Neuronal stem cell (in vitro differentiated cells): ENCODE data around the gene MYO9B. TPM values are rescaled to one million over a fixed set of nuclear protein-coding genes. Genes with fewer than 3 reads are reported as not detected.

Experiments used
- DNase-seq: peaks from one replicate; pipeline ENCODE4 v3.0.0-alpha.2; 2013; ENCODE audit warnings: low spot score
- H2AFZ ChIP-seq: one replicate; pipeline ENCODE4 v1.6.1; 2013; ENCODE audit warnings: mild to moderate bottlenecking, low read length, inconsistent platforms
- H2AK5ac ChIP-seq: 2 replicates; pipeline ENCODE4 v1.6.1; 2013; ENCODE audit warnings: low read depth, mild to moderate bottlenecking, inconsistent platforms, low read length, moderate library complexity, mixed read lengths
- H2BK120ac ChIP-seq: 2 replicates; pipeline ENCODE4 v1.6.1; 2013; ENCODE audit warnings: low read depth, mild to moderate bottlenecking, inconsistent platforms, low read length, moderate library complexity, mixed read lengths
- H2BK12ac ChIP-seq: one replicate; pipeline ENCODE4 v1.6.1; 2013; ENCODE audit warnings: low read length, inconsistent platforms
- H2BK15ac ChIP-seq: 2 replicates; pipeline ENCODE4 v1.6.1; 2013; ENCODE audit warnings: mild to moderate bottlenecking, low read length, inconsistent platforms, mixed read lengths
- H2BK5ac ChIP-seq: one replicate; pipeline ENCODE4 v1.6.1; 2013; ENCODE audit warnings: inconsistent platforms, mild to moderate bottlenecking, low read length, moderate library complexity
- H3K14ac ChIP-seq: one replicate; pipeline ENCODE4 v1.6.1; 2013; ENCODE audit warnings: low read length, inconsistent platforms
- H3K18ac ChIP-seq: 2 replicates; pipeline ENCODE4 v1.6.1; 2013; ENCODE audit warnings: low read length, inconsistent platforms
- H3K23ac ChIP-seq: 2 replicates; pipeline ENCODE4 v1.6.1; 2013; ENCODE audit warnings: low read depth, mild to moderate bottlenecking, mixed read lengths, low read length, inconsistent platforms; ENCODE audit not compliant: poor library complexity
- H3K27ac ChIP-seq: replicated peaks from 3 replicates; pipeline ENCODE4 v1.5.1; 2013; ENCODE audit warnings: low read length, inconsistent platforms
- H3K27me3 ChIP-seq, 3 experiments: 2 replicates each; pipeline ENCODE4 v1.6.1; 2013; ENCODE audit warnings: low read length in 3 of 3, mild to moderate bottlenecking in 2 of 3, inconsistent platforms in 1 of 3, low read depth in 1 of 3, mixed read lengths in 1 of 3, moderate library complexity in 1 of 3; ENCODE audit not compliant: control insufficient read depth in 3 of 3, insufficient read depth in 3 of 3
- H3K36me3 ChIP-seq, 2 donors: replicated peaks in 1 of 2; 2 replicates each; pipeline ENCODE4 v1.6.1; 2013; ENCODE audit warnings: low read length in 2 of 2; ENCODE audit not compliant: control insufficient read depth in 2 of 2, insufficient read depth in 2 of 2
- H3K4ac ChIP-seq: 2 replicates; pipeline ENCODE4 v1.6.1; 2013; ENCODE audit warnings: inconsistent platforms, mild to moderate bottlenecking, low read length, moderate library complexity
- H3K4me1 ChIP-seq, 2 donors: 1 replicate in 1 of 2; 2 replicates in 1 of 2; pipeline ENCODE4 v1.6.1; 2013; ENCODE audit warnings: low read length in 2 of 2, low read depth in 1 of 2; ENCODE audit not compliant: control insufficient read depth in 2 of 2, insufficient read depth in 1 of 2
- H3K4me2 ChIP-seq: one replicate; pipeline ENCODE4 v1.6.1; 2013; ENCODE audit warnings: mild to moderate bottlenecking, low read length, inconsistent platforms; ENCODE audit not compliant: insufficient read depth, poor library complexity, severe bottlenecking
- H3K4me3 ChIP-seq, 2 donors: 2 replicates each; pipeline ENCODE4 v1.5.1; 2013; ENCODE audit warnings: low read length in 2 of 2, mild to moderate bottlenecking in 2 of 2, inconsistent platforms in 1 of 2, moderate library complexity in 1 of 2
- H3K79me1 ChIP-seq: one replicate; pipeline ENCODE4 v1.6.1; 2013; ENCODE audit warnings: low read depth, mild to moderate bottlenecking, inconsistent platforms, low read length, moderate library complexity
- H3K9ac ChIP-seq: one replicate; pipeline ENCODE4 v1.6.1; 2013; ENCODE audit warnings: mild to moderate bottlenecking, low read depth, low read length, inconsistent platforms; ENCODE audit not compliant: poor library complexity
- H3K9me3 ChIP-seq, 2 donors: replicated peaks in 1 of 2; 2 replicates each; pipeline versions ENCODE3 to v1.6.1; 2013; ENCODE audit warnings: low read length in 2 of 2, mild to moderate bottlenecking in 2 of 2, inconsistent platforms in 1 of 2, low read depth in 1 of 2, mixed read lengths in 1 of 2, moderate library complexity in 1 of 2; ENCODE audit not compliant: control insufficient read depth in 2 of 2, insufficient read depth in 1 of 2
- H4K8ac ChIP-seq: one replicate; pipeline ENCODE4 v1.6.1; 2013; ENCODE audit warnings: low read depth, mild to moderate bottlenecking, inconsistent platforms, low read length, moderate library complexity
- H4K91ac ChIP-seq: one replicate; pipeline ENCODE4 v1.6.1; 2013; ENCODE audit warnings: low read length, low read depth, mild to moderate bottlenecking, inconsistent platforms; ENCODE audit not compliant: poor library complexity
- WGBS, 2 donors: extraction: QIAGEN DNeasy Blood & Tissue Kit; methylation state at CpG; one replicate each; pipeline ENCODE4 v1.1.7; 2013; ENCODE audit warnings: missing lambda C conversion rate in 2 of 2, mixed read lengths in 1 of 2; ENCODE audit not compliant: insufficient read length in 2 of 2, insufficient replicate concordance in 1 of 2; ENCODE audit errors: extremely low coverage in 2 of 2; 5-methylcytosine and 5-hydroxymethylcytosine counted together
- polyA plus RNA-seq, 2 experiments: library from polyadenylated mRNA; stranded (reverse); fragments of 200-250 nt; gene quantifications; one replicate each; pipeline ENCODE4 v1.2.3, GENCODE V29; 2013

MYO9B gene
- 22.7 TPM for polyA plus RNA-seq (2013, experiment 1 of 2)
- 23.8 TPM for polyA plus RNA-seq (2013, experiment 2 of 2)

- Histone ChIP-seq H2AK5ac (peak within 1 kb of the TSS; percentile 72), H3K9ac (peak within 1 kb of the TSS; percentile 95), H3K4me1 (peaks cover 24 to 32% of the 10 kb centered on the region in 2 donors), H2AFZ (peak within 1 kb of the TSS; percentile 98), H3K4me3 (peak within 1 kb of the TSS; percentile 79 to 97), H3K9me3 (no peaks in the 10 kb centered on the region), H4K8ac (no peak within 1 kb of the TSS), H3K27ac (peak within 1 kb of the TSS; percentile 78), H2BK120ac (no peak within 1 kb of the TSS), H3K23ac (peak within 1 kb of the TSS; percentile 75), H3K14ac (no peak within 1 kb of the TSS), H3K27me3 (peaks cover 0 to 4% (median 0%) of the 10 kb centered on the region in 3 experiments), H3K4ac (no peak within 1 kb of the TSS), H3K79me1 (peaks cover 14% of the 10 kb centered on the region), H3K4me2 (peak within 1 kb of the TSS; percentile 69), H3K18ac (peak within 1 kb of the TSS; percentile 99), H2BK12ac (no peak within 1 kb of the TSS), H2BK15ac (peak within 1 kb of the TSS; percentile 63), H4K91ac (no peak within 1 kb of the TSS), H3K36me3 (peaks cover 16 to 46% of the 10 kb centered on the region in 2 donors), H2BK5ac (peak within 1 kb of the TSS; percentile 90)
- peak; percentile 99 for DNase-seq
- no CpG with 5 or more reads among the region's 103 CpGs for WGBS, 2 donors
Measured at GRCh38 chr19:17075035-17075863, at the start of gene MYO9B, which contains the start of gene HAUS8. Gene MYO9B (plus strand): TSS chr19:17075777. CDS start chr19:17101718, 25,941 bp downstream. Gene HAUS8 (minus strand): TSS chr19:17075452. CDS start chr19:17075422, 30 bp downstream.

GRCh38 chr19:17025991-17026658 is 49.5 kb upstream of the MYO9B start:
- no peak for DNase-seq
- H3K4me3 ChIP-seq = peak overlapping the region; percentile 90 to 95
- H4K8ac ChIP-seq = no peak overlapping the region
- peak overlapping the region; percentile 90 for H3K4me2 ChIP-seq
- no CpG with 5 or more reads among the region's 40 CpGs for WGBS, 2 donors
- peak overlapping the region; percentile 99 for H3K18ac ChIP-seq
- H3K4ac ChIP-seq = peak overlapping the region; percentile 39
- H2BK120ac ChIP-seq = no peak overlapping the region
- peak overlapping the region; percentile 95 for H3K14ac ChIP-seq
- peak overlapping the region; percentile 74 for H2AK5ac ChIP-seq
- H3K9ac ChIP-seq = peak overlapping the region; percentile 91
- peak overlapping the region; percentile 84 for H2BK15ac ChIP-seq
- peak overlapping the region; percentile 76 for H2BK5ac ChIP-seq
- H3K27me3 ChIP-seq = peaks cover 0 to 6% (median 0%) of the 10 kb centered on the region in 3 experiments
- H4K91ac ChIP-seq = no peak overlapping the region
- H3K9me3 ChIP-seq = peaks cover 19 to 28% of the 10 kb centered on the region in 2 donors
- H2BK12ac ChIP-seq = peak overlapping the region; percentile 65
- peaks cover 0 to 3% of the 10 kb centered on the region in 2 donors for H3K36me3 ChIP-seq
- no peak overlapping the region for H3K27ac ChIP-seq
- peaks cover 4 to 9% of the 10 kb centered on the region in 2 donors for H3K4me1 ChIP-seq
- H3K79me1 ChIP-seq = peaks cover 9% of the 10 kb centered on the region
- H2AFZ ChIP-seq = peak overlapping the region; percentile 95
- peak overlapping the region; percentile 46 for H3K23ac ChIP-seq

- Histone ChIP-seq H3K9ac (peak within 1 kb of the TSS; percentile 91), H2BK12ac (peak within 1 kb of the TSS; percentile 65), H3K4ac (peak within 1 kb of the TSS; percentile 39), H2AFZ (peak within 1 kb of the TSS; percentile 95), H2AK5ac (peak within 1 kb of the TSS; percentile 74), H3K4me3 (peak within 1 kb of the TSS; percentile 90 to 95), H3K4me1 (peaks cover 4 to 9% of the 10 kb centered on the region in 2 donors), H3K27me3 (peaks cover 0 to 6% (median 0%) of the 10 kb centered on the region in 3 experiments), H2BK15ac (peak within 1 kb of the TSS; percentile 84), H3K18ac (peak within 1 kb of the TSS; percentile 99), H3K14ac (peak within 1 kb of the TSS; percentile 95), H3K36me3 (peaks cover 0 to 3% of the 10 kb centered on the region in 2 donors), H2BK5ac (peak within 1 kb of the TSS; percentile 76), H3K9me3 (peaks cover 16 to 24% of the 10 kb centered on the region in 2 donors), H3K27ac (no peak within 1 kb of the TSS), H3K4me2 (peak within 1 kb of the TSS; percentile 90), H3K23ac (peak within 1 kb of the TSS; percentile 46), H4K91ac (no peak within 1 kb of the TSS), H4K8ac (no peak within 1 kb of the TSS), H2BK120ac (no peak within 1 kb of the TSS), H3K79me1 (peaks cover 9% of the 10 kb centered on the region)
- peak; percentile 43 for DNase-seq
- WGBS, 2 donors = no CpG with 5 or more reads among the region's 67 CpGs
Measured at GRCh38 chr19:17026706-17027534, 48.7 kb upstream of the MYO9B start, which contains the start of gene CPAMD8. Gene CPAMD8 (minus strand): TSS chr19:17026810. CDS start chr19:17026642, 168 bp downstream.
